Stimulated activated CD4-positive, alpha-beta T cell treated with anti-CD3 and anti-CD28 coated beads, Interleukin-15, amount 100 ng/mL, for 48 hours (primary cell): ENCODE measurements around the gene GALNT17.
"Not testable (repeated sequence)": the region's sequence is repeated elsewhere in the genome, so short reads cannot be mapped to it uniquely, and the experiment has no call there.

Experiments
- DNase-seq, 2 donors: peaks; one replicate each; pipeline ENCODE4 v3.0.0-alpha.2; 2020; ENCODE audit warnings: low read depth in 2 of 2

Gene GALNT17

GRCh38 chr7:71630516-71630915 lies 498.6 kb downstream of the GALNT17 start:
- no peak for DNase-seq

- DNase-seq: no peak
Observed at GRCh38 chr7:71633551-71634008, 501.6 kb downstream of the GALNT17 start.

DNA sequence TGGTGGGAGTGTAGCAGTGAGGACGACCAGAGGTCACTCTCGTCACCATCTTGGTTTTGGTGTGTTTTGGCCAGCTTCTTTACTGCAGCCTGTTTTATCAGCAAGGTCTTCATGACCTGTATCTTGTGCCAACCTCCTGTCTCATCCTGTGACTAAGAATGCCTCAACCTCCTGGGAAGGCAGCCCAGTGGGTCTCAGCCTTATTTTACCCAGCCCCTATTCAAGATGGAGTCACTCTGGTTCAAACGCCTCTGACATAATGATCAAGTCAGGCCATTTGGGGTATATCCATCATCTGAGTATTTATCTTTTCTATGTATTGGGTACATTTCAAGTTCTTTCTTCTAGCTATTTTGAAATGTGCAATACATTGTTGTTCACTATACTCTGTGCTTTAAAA lies 503.9 kb downstream of the GALNT17 start:
- DNase-seq: not testable (repeated sequence)

GRCh38 chr7:71636329-71636728 lies 504.4 kb downstream of the GALNT17 start:
- DNase-seq: no peak

DNA sequence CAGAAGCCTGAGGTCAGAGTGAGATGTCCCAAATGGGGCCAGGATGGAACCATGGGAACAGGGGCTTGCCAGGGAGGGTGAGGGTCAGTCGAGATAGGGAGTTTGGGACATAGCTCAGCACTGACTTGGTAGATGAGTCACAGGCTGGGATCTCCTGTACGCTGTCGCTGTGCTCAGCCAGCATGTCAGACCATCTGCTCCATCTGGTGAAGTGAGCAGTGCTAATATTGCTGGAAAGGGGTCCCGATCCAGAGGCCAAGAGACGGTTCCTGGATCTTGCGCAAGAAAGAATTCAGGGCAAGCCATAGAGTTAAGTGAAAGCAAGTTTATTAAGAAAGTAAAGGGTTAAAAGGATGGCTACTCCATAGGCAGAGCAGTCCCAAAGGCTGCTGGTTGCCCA lies 505.6 kb downstream of the GALNT17 start:
- DNase-seq: no peak

DNA sequence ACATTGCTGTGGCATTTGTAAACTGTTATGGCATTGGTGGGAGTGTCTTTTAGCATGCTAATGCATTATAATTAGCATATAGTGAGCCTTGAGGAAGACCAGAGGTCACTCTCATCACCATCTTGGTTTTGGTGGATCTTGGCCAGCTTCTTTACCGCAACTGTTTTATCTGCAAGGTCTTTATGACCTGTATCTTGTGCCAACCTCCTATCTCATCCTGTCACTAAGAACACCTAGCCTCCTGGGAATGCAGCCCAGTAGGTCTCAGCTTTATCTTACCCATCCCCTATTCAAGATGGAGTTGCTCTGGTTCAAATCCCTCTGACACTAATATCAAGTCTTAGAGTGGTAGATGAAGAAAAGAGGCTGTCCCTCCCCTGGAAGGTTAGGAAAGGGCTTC lies 506.2 kb downstream of the GALNT17 start:
- DNase-seq: no peak

DNA sequence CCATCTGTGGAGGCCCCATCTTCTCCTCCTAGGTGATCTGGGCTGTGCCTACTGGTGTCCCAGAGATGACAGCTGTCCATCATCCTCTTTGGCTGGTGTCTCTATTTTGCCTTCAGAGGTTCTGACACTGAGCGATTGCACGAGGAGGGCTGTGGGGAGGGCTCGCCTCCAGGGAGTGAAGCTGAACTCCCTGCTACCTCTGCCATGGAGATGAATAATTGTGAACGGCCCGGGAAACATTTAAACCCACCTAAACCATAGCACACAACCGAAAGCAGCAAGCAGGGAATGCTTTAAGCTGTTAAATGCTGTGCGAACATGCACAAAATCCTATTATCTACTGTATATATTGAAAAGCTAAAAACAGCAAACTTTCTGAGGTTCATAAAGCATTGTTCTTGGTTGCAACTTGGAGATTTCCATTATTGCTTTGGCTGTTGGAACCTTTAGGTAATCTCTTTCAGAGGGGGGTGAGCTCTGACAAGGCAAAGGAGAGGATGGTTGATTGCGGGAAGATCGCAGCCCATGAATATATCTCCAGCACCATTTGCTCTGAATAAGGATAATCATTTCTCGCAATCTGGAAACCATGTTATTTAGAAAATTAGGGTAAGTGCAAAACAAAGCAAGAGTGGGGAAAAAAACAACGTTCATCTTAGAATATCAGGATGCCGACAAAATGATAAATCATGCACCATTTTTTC lies 507.6 kb downstream of the GALNT17 start:
- no peak for DNase-seq

DNA sequence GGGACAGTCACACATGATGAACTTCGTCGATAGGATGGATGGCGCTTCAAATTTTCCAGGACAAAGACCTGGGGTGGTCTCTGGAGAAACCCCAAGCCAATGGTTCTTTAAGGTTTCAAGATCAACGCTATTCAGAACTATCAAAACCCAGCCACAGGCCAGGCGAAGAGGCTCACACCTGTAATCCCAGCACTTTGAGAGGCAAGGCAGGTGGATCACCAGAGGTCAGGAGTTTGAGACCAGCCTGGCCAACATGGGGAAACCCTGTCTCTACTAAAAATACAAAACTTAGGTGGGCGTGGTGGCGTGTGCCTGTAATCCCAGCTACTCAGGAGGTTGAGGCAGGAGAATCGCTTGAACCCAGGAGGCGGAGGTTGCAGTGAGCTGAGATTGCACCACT lies 511.1 kb downstream of the GALNT17 start:
- DNase-seq: not testable (repeated sequence)

DNA sequence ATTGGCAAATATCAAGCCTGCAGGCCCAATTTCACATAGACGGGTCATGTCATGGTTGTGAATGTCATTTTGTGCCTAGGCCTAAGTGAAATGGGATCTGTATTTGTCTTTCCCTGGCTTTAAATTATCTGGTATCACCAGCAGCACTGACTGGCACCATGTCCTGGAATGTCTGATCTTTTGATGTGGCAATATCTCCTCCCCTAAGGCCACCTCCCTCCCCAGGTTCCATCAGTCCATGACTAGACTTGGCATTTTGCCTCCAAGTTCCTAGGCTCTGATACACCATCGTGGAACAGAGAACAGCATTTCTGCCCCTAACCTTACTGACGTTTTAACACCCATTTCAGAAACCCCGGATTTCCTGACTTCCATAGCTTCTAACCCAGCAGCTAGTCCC lies 513.9 kb downstream of the GALNT17 start:
- no peak for DNase-seq

DNA sequence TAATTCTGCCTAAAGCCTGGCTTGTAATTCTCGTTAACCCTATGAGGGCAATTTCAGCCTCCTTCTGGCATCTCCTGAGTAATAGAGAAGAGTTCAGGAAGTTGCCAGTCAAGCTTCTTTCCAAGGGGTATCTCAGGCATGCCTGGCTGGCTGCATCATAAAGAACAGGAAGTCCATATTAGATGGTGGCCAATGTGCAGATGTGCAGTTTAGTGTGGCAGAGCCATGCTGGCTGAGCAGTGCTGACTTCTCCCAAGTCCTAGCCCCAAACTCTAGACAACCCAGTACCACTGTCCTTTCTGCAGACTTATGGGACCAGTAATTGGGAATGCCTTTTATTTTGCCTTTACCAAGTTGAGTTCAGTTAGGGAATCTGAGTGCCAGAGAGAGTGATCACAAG lies 517.9 kb downstream of the GALNT17 start:
- no peak for DNase-seq

GRCh38 chr7:71650653-71651337 lies 518.9 kb downstream of the GALNT17 start:
- no peak for DNase-seq

GRCh38 chr7:71652510-71652909 lies 520.6 kb downstream of the GALNT17 start:
- DNase-seq: no peak

DNA sequence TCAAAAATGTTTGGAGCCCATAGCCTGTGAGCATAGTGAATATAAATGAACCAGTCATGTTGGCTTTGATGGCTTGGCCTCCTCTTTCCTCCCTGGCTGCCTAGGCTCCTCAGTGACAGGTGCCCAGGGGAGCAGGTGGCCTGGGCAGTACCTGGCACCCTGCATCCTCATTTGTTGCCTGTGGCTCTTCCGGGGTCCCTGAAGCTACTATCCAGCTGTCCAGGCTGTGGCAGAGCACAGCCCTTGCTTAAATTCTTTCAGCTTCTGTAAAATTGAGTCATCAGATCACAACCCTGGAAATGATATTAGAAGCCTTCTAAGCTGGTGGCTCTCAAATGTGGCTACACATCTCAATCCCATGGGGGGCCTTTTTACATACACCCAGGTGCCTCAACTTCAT lies 525.4 kb downstream of the GALNT17 start:
- no peak for DNase-seq

GRCh38 chr7:71659622-71660021 lies 527.7 kb downstream of the GALNT17 start:
- DNase-seq: no peak

- no peak for DNase-seq
Observed at GRCh38 chr7:71661671-71662224, 529.8 kb downstream of the GALNT17 start.

GRCh38 chr7:71665716-71666115 lies 533.8 kb downstream of the GALNT17 start:
- no peak for DNase-seq

- no peak for DNase-seq
Observed at GRCh38 chr7:71668572-71668971, 536.6 kb downstream of the GALNT17 start.

DNA sequence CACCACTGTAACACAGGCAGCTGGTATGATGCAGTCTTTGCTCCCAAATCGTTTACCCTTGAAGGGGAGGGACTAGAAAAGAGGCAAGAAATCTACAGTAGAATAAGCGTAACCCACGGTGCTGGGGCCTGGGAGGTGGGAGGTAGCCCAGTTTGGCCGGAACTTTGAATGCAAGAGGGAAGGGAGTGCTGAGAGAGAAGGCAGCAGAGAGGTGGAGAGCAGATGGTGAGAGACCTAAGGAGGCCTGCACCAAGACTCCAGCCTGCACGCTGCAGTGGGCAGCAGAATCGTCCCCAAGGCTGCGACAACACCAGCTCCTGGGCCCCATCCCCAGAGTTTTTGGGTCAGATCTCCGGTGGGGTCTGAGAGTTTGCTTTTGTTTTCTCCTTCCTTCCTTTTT lies 547.5 kb downstream of the GALNT17 start:
- DNase-seq: no peak

- DNase-seq: no peak
Observed at GRCh38 chr7:71682181-71682580, 550.2 kb downstream of the GALNT17 start.

GRCh38 chr7:71682841-71683781 lies 551.2 kb downstream of the GALNT17 start:
- DNase-seq: no peak

DNA sequence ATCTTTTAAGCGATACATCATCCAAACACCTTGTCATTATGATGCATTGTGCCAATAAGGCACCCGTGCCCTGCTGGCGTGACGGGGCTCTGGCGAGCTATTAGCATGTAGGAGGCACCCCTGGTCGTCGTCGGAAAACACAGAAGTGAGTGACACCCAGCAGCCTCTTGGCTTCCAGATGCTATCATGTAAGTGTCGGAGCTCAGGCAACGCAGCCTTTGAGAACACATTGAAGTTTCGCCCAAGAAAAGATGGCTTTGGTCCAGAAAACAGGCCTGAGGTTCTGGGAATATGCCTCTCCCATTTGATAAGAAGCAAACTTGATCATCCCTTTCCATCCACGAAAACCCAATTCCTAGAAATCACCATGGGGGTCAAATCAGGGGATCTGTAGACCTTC lies 555.3 kb downstream of the GALNT17 start:
- no peak for DNase-seq
